Measurements from ENCODE around the gene SASS6. TPM values are rescaled to one million over a fixed set of nuclear protein-coding genes. Genes with fewer than 3 reads are reported as not detected.

The SASS6 gene
- total and polyA plus RNA-seq, 9 of the 15 experiments (the other 6 are each of a cell fraction or from before 2014, with no cell fraction given), result 11.6 to 34.1 (median 18.0) TPM

GRCh38 chr1:100038660-100039287, 94.0 kb downstream of the SASS6 start:
- H3K9me3 ChIP-seq (replicated peaks; ENCODE audit: control insufficient read depth, insufficient read depth, low read depth, low read length), result 0 out of 2 replicates have a peak, but pooled peaks cover 4% of the 10 kb centered on the region
- DNase-seq (ENCODE audit: extremely low read depth in 1 of 4, low spot score in 3 of 4) (peak in 2 of 4 experiments; percentile 59 to 72), ATAC-seq (peak; percentile 50), FAIRE-seq (peak; percentile 52)
- intact Hi-C loops (cut with micrococcal nuclease) (loop anchor here (1.0 to 5.0 kb wide), 3 partner anchors 96 to 421 kb away; no protein-coding TSS in a partner anchor), in situ Hi-C loops (cut with MboI) (loop anchor here (5.0 kb wide), 1 partner anchor 226 kb away; no protein-coding TSS in a partner anchor)
- peaks cover 90% of the 10 kb centered on the region for H3K79me2 ChIP-seq (ENCODE audit: control insufficient read depth, insufficient read depth, low read length)
- 3% methylated on average over 17 of the region's 37 CpGs for WGBS (ENCODE audit: insufficient coverage, low coverage, missing lambda C conversion rate)
- peaks cover 4 to 11% of the 10 kb centered on the region in 2 experiments; a peak in 4 of 5 replicates for H3K4me1 ChIP-seq (replicated peaks in 1 of 2; ENCODE audit: control insufficient read depth in 2 of 2, insufficient read depth in 2 of 2, low read length in 2 of 2)
- H3K27me3 ChIP-seq (ENCODE audit: control insufficient read depth in 2 of 2, insufficient read depth in 2 of 2, low read length in 2 of 2), result no peaks in the 10 kb centered on the region
- 0 out of 2 replicates have a peak, but pooled peaks cover 4% of the 10 kb centered on the region for H4K20me1 ChIP-seq (replicated peaks; ENCODE audit: control insufficient read depth, insufficient read depth, low read length)
- ChIA-PET CTCF (ENCODE audit: low intra/inter-chr PET ratio) (no interaction called here), POLR2A (interaction anchor here (0.9 to 1.4 kb wide), 6 partner anchors 9 to 41 kb away, joined by 3 to 6 read pairs (median 3); no protein-coding TSS in a partner anchor)
- peak overlapping the region; percentile 94 to 99 for H3K9ac ChIP-seq (ENCODE audit: insufficient read depth in 1 of 2, low read depth in 2 of 2, low read length in 2 of 2)
- peaks cover 18% of the 10 kb centered on the region for H3K36me3 ChIP-seq (ENCODE audit: control insufficient read depth, insufficient read depth, low read length)
- H2AFZ ChIP-seq (ENCODE audit: low read depth, low read length), result peak overlapping the region; percentile 89
- H3K4me3 ChIP-seq, result peak overlapping the region; percentile 80
- no TSS peak for BruUV-seq (replicated peaks)
- H3K9me1 ChIP-seq (ENCODE audit: control insufficient read depth, insufficient read depth, low read length), result no peaks in the 10 kb centered on the region
- peak overlapping the region; percentile 98 for H3K27ac ChIP-seq (ENCODE audit: extremely low read depth, low read depth, low read length)
- peak overlapping the region; percentile 95 for H3K4me2 ChIP-seq (ENCODE audit: insufficient read depth, low read length)
- peak; percentile 48 for TF ChIP-seq CXXC5 (CRISPR knock-in tag; IDR thresholded peaks at IDR 0.05)
- peak; percentile 75 to 86 for TF ChIP-seq UBTF (IDR thresholded peaks at IDR 0.05; ENCODE audit: borderline replicate concordance in 1 of 2, low read depth in 2 of 2, low read length in 2 of 2)
- 0 out of 2 replicates have a peak, but pooled peaks have one; percentile 38 for TF ChIP-seq RB1 (IDR thresholded peaks at IDR 0.05; ENCODE audit: low read depth)
- TF ChIP-seq GATAD2B (IDR thresholded peaks at IDR 0.05; ENCODE audit: borderline replicate concordance), result peak; percentile 30; the same call in 1 of the 2 replicates
- TF ChIP-seq SPI1 (IDR thresholded peaks at IDR 0.05; ENCODE audit: borderline replicate concordance, low read depth, low read length), result no peak
- TF ChIP-seq ETV1 (tag; conservative IDR thresholded peaks at IDR 0.05; ENCODE audit: low read depth), result peak; percentile 61; the same call in 1 of the 2 replicates
- TF ChIP-seq ETS1 (conservative IDR thresholded peaks at IDR 0.05; ENCODE audit: control insufficient read depth, low read depth, low read length), result no peak
- peak in 1 of 2 experiments; percentile 59; a peak in 2 of 4 replicates for TF ChIP-seq SIN3A (IDR thresholded peaks at IDR 0.05; ENCODE audit: borderline replicate concordance in 2 of 2, control insufficient read depth in 1 of 2, low read depth in 2 of 2, low read length in 2 of 2)
- peak; percentile 6 for TF ChIP-seq SAP30 (IDR thresholded peaks at IDR 0.05; ENCODE audit: borderline replicate concordance, insufficient read depth, low read depth, low read length, poor library complexity, severe bottlenecking)
- TF ChIP-seq ZNF12 (CRISPR knock-in tag; IDR thresholded peaks at IDR 0.05), result no peak
- TF ChIP-seq MYC (IDR thresholded peaks at IDR 0.05; ENCODE audit: low read depth, low read length), result peak; percentile 56; the same call in 1 of the 2 replicates
- TF ChIP-seq MYC (CRISPR knock-in tag; IDR thresholded peaks at IDR 0.05; ENCODE audit: borderline replicate concordance, low read depth), result no peak

Measured in K562 (cell line).